ENCODE data around the gene SLC35F3.

- TF ChIP-seq CTCF (IDR thresholded peaks at IDR 0.05; ENCODE audit: poor library complexity) (no peak), EZH2 (IDR thresholded peaks at IDR 0.05; ENCODE audit: borderline replicate concordance) (no peak), EZH2phosphoT487 (IDR thresholded peaks at IDR 0.05; ENCODE audit: low read depth, severe bottlenecking, unreplicated experiment) (no peak)
Measured at GRCh38 chr1:234206651-234207284, 302.3 kb downstream of the SLC35F3 start.
